ENCODE results near the gene ZKSCAN7.
"Not testable (repeated sequence)": the region's sequence is repeated elsewhere in the genome, so short reads cannot be mapped to it uniquely, and the experiment has no call there.

The ZKSCAN7 gene

GRCh38 chr3:44534659-44535058, 20.3 kb upstream of the ZKSCAN7 start:
- not testable (repeated sequence) for H3K36me3 Mint-ChIP-seq (ENCODE audit: low read depth); H3K27ac Mint-ChIP-seq; H3K4me3 Mint-ChIP-seq; H3K4me1 Mint-ChIP-seq (ENCODE audit: low read depth); H3K9me3 Mint-ChIP-seq
- peaks cover 14% of the 10 kb centered on the region for H3K27me3 Mint-ChIP-seq
- intact Hi-C loops (cut with micrococcal nuclease), result loop anchor here (5.0 kb wide), 1 partner anchor 448 kb away; no protein-coding TSS in a partner anchor

GRCh38 chr3:44535364-44535763, 19.6 kb upstream of the ZKSCAN7 start:
- Mint-ChIP-seq H3K4me3 (no peak overlapping the region), H3K27ac (no peak overlapping the region), H3K9me3 (no peaks in the 10 kb centered on the region), H3K36me3 (ENCODE audit: low read depth) (no peaks in the 10 kb centered on the region), H3K27me3 (peaks cover 15% of the 10 kb centered on the region), H3K4me1 (ENCODE audit: low read depth) (no peaks in the 10 kb centered on the region)
- intact Hi-C loops (cut with micrococcal nuclease), result no loop called here

- H3K4me3 Mint-ChIP-seq; H3K27me3 Mint-ChIP-seq; H3K27ac Mint-ChIP-seq; H3K36me3 Mint-ChIP-seq (ENCODE audit: low read depth); H3K4me1 Mint-ChIP-seq (ENCODE audit: low read depth); H3K9me3 Mint-ChIP-seq; intact Hi-C loops (cut with micrococcal nuclease): not testable (repeated sequence)
These were observed 10.2 kb upstream of the ZKSCAN7 start for GRCh38 chr3:44544811-44545210.

GRCh38 chr3:44555723-44556122, 730 bp downstream of the ZKSCAN7 start:
- peaks cover 43% of the 10 kb centered on the region for H3K9me3 Mint-ChIP-seq
- intact Hi-C loops (cut with micrococcal nuclease), result loop anchor here (2.0 kb wide), 1 partner anchor 79 kb away; the partner anchor contains the start of gene ZNF445
- H3K4me1 Mint-ChIP-seq (ENCODE audit: low read depth), result peaks cover 12% of the 10 kb centered on the region
- H3K36me3 Mint-ChIP-seq (ENCODE audit: low read depth), result peaks cover 39% of the 10 kb centered on the region
- peaks cover 12% of the 10 kb centered on the region for H3K27me3 Mint-ChIP-seq
- H3K4me3 Mint-ChIP-seq, result peak overlapping the region; percentile 86
- peak overlapping the region; percentile 81 for H3K27ac Mint-ChIP-seq

GRCh38 chr3:44557074-44557473, 2.1 kb downstream of the ZKSCAN7 start:
- Mint-ChIP-seq H3K9me3 (peaks cover 46% of the 10 kb centered on the region), H3K4me3 (no peak overlapping the region), H3K4me1 (ENCODE audit: low read depth) (peaks cover 12% of the 10 kb centered on the region), H3K27ac (no peak overlapping the region), H3K36me3 (ENCODE audit: low read depth) (peaks cover 53% of the 10 kb centered on the region), H3K27me3 (peaks cover 7% of the 10 kb centered on the region)
- intact Hi-C loops (cut with micrococcal nuclease), result no loop called here

GRCh38 chr3:44561076-44561475, 6.1 kb downstream of the ZKSCAN7 start:
- Mint-ChIP-seq H3K27ac (no peak overlapping the region), H3K4me1 (ENCODE audit: low read depth) (peaks cover 2% of the 10 kb centered on the region), H3K4me3 (no peak overlapping the region), H3K36me3 (ENCODE audit: low read depth) (peaks cover 63% of the 10 kb centered on the region), H3K9me3 (peaks cover 76% of the 10 kb centered on the region), H3K27me3 (no peaks in the 10 kb centered on the region)
- intact Hi-C loops (cut with micrococcal nuclease), result no loop called here

- Mint-ChIP-seq H3K9me3 (peaks cover 83% of the 10 kb centered on the region), H3K36me3 (ENCODE audit: low read depth) (peaks cover 71% of the 10 kb centered on the region), H3K4me3 (no peak overlapping the region)
These were observed 7.2 kb downstream of the ZKSCAN7 start for GRCh38 chr3:44562147-44562546.

GRCh38 chr3:44568561-44568960, 13.6 kb downstream of the ZKSCAN7 start:
- Mint-ChIP-seq H3K27me3 (no peaks in the 10 kb centered on the region), H3K4me3 (no peak overlapping the region), H3K36me3 (ENCODE audit: low read depth) (peaks cover 62% of the 10 kb centered on the region), H3K4me1 (ENCODE audit: low read depth) (no peaks in the 10 kb centered on the region), H3K9me3 (peaks cover 100% of the 10 kb centered on the region), H3K27ac (no peak overlapping the region)
- intact Hi-C loops (cut with micrococcal nuclease), result no loop called here

More at GRCh38 chr3:44562147-44562546, 7.2 kb downstream of the ZKSCAN7 start:
- no peaks in the 10 kb centered on the region for H3K27me3 Mint-ChIP-seq
- intact Hi-C loops (cut with micrococcal nuclease), result no loop called here
- no peaks in the 10 kb centered on the region for H3K4me1 Mint-ChIP-seq (ENCODE audit: low read depth)
- H3K27ac Mint-ChIP-seq, result no peak overlapping the region

- Mint-ChIP-seq H3K4me1 (ENCODE audit: low read depth) (no peaks in the 10 kb centered on the region), H3K36me3 (ENCODE audit: low read depth) (peaks cover 44% of the 10 kb centered on the region), H3K9me3 (peaks cover 92% of the 10 kb centered on the region), H3K4me3 (no peak overlapping the region), H3K27me3 (no peaks in the 10 kb centered on the region), H3K27ac (no peak overlapping the region)
- intact Hi-C loops (cut with micrococcal nuclease), result no loop called here
These were observed 16.0 kb downstream of the ZKSCAN7 start for GRCh38 chr3:44571024-44571423.

- H3K36me3 Mint-ChIP-seq (ENCODE audit: low read depth), result peaks cover 20% of the 10 kb centered on the region
- intact Hi-C loops (cut with micrococcal nuclease), result no loop called here
- peaks cover 9% of the 10 kb centered on the region for H3K27me3 Mint-ChIP-seq
- peaks cover 81% of the 10 kb centered on the region for H3K9me3 Mint-ChIP-seq
- H3K4me3 Mint-ChIP-seq, result no peak overlapping the region
- no peaks in the 10 kb centered on the region for H3K4me1 Mint-ChIP-seq (ENCODE audit: low read depth)
- H3K27ac Mint-ChIP-seq, result no peak overlapping the region
These were observed 21.6 kb downstream of the ZKSCAN7 start for GRCh38 chr3:44576613-44577012.

- H3K27ac Mint-ChIP-seq; H3K4me3 Mint-ChIP-seq; H3K27me3 Mint-ChIP-seq; H3K4me1 Mint-ChIP-seq (ENCODE audit: low read depth); intact Hi-C loops (cut with micrococcal nuclease): not testable (repeated sequence)
- H3K9me3 Mint-ChIP-seq, result peaks cover 72% of the 10 kb centered on the region
- H3K36me3 Mint-ChIP-seq (ENCODE audit: low read depth), result peaks cover 20% of the 10 kb centered on the region
These were observed 22.5 kb downstream of the ZKSCAN7 start for GRCh38 chr3:44577354-44577952.

GRCh38 chr3:44578316-44578715, 23.3 kb downstream of the ZKSCAN7 start:
- H3K4me1 Mint-ChIP-seq (ENCODE audit: low read depth); H3K4me3 Mint-ChIP-seq; H3K27ac Mint-ChIP-seq; intact Hi-C loops (cut with micrococcal nuclease): not testable (repeated sequence)
- Mint-ChIP-seq H3K9me3 (peaks cover 64% of the 10 kb centered on the region), H3K36me3 (ENCODE audit: low read depth) (peaks cover 20% of the 10 kb centered on the region), H3K27me3 (peaks cover 11% of the 10 kb centered on the region)

GRCh38 chr3:44578924-44579515, 24.0 kb downstream of the ZKSCAN7 start:
- H3K4me1 Mint-ChIP-seq (ENCODE audit: low read depth); H3K4me3 Mint-ChIP-seq; H3K27ac Mint-ChIP-seq; intact Hi-C loops (cut with micrococcal nuclease): not testable (repeated sequence)
- H3K27me3 Mint-ChIP-seq, result peaks cover 13% of the 10 kb centered on the region
- peaks cover 20% of the 10 kb centered on the region for H3K36me3 Mint-ChIP-seq (ENCODE audit: low read depth)
- H3K9me3 Mint-ChIP-seq, result peaks cover 59% of the 10 kb centered on the region

- Mint-ChIP-seq H3K9me3 (peaks cover 51% of the 10 kb centered on the region), H3K36me3 (ENCODE audit: low read depth) (peaks cover 20% of the 10 kb centered on the region), H3K27me3 (peaks cover 17% of the 10 kb centered on the region)
- H3K27ac Mint-ChIP-seq; H3K4me3 Mint-ChIP-seq; H3K4me1 Mint-ChIP-seq (ENCODE audit: low read depth); intact Hi-C loops (cut with micrococcal nuclease): not testable (repeated sequence)
These were observed 24.8 kb downstream of the ZKSCAN7 start for GRCh38 chr3:44579749-44580148.

- H3K36me3 Mint-ChIP-seq (ENCODE audit: low read depth), result peaks cover 20% of the 10 kb centered on the region
- intact Hi-C loops (cut with micrococcal nuclease); H3K27ac Mint-ChIP-seq; H3K4me3 Mint-ChIP-seq: not testable (repeated sequence)
- H3K9me3 Mint-ChIP-seq, result peaks cover 45% of the 10 kb centered on the region
- H3K27me3 Mint-ChIP-seq, result peaks cover 17% of the 10 kb centered on the region
- H3K4me1 Mint-ChIP-seq (ENCODE audit: low read depth), result peaks cover 21% of the 10 kb centered on the region
These were observed 26.0 kb downstream of the ZKSCAN7 start for GRCh38 chr3:44580971-44581370.
